Measurements from ENCODE around the gene LPAR1. TPM values are rescaled to one million over a fixed set of nuclear protein-coding genes. Genes with fewer than 3 reads are reported as not detected.

Gene LPAR1
- total RNA-seq, 1 donor from 2014 or later = 0.56 TPM

DNA sequence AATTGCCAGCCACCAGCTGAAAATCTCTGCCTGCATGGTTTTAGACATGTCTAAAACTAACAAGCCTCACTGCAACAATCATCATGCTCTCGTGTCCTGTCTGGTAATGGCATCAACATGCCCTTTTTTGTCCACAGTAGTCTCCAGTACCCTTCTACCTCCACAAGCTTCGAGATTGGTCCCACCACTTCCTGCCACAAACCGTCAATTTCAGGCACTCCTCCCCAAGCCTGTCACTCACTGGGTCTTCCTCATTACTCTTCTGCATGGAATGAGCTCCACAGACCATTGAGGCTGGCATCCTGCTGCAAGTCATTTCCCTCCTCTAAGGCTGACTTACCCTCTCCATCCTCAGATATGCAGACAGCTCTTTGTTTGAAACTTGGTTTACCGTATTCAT, 9.0 kb downstream of the LPAR1 start:
- H3K36me3 Mint-ChIP-seq (ENCODE audit: unreplicated experiment) = no peaks in the 10 kb centered on the region
- DNase-seq = no peak
- peaks cover 2% of the 10 kb centered on the region for H3K27me3 Mint-ChIP-seq (ENCODE audit: unreplicated experiment)
- no peak overlapping the region for H3K4me3 Mint-ChIP-seq (ENCODE audit: unreplicated experiment)
- no peaks in the 10 kb centered on the region for H3K9me3 Mint-ChIP-seq (ENCODE audit: unreplicated experiment)
- H3K27ac Mint-ChIP-seq (ENCODE audit: unreplicated experiment) = no peak overlapping the region
- TF ChIP-seq, protein P1, sequence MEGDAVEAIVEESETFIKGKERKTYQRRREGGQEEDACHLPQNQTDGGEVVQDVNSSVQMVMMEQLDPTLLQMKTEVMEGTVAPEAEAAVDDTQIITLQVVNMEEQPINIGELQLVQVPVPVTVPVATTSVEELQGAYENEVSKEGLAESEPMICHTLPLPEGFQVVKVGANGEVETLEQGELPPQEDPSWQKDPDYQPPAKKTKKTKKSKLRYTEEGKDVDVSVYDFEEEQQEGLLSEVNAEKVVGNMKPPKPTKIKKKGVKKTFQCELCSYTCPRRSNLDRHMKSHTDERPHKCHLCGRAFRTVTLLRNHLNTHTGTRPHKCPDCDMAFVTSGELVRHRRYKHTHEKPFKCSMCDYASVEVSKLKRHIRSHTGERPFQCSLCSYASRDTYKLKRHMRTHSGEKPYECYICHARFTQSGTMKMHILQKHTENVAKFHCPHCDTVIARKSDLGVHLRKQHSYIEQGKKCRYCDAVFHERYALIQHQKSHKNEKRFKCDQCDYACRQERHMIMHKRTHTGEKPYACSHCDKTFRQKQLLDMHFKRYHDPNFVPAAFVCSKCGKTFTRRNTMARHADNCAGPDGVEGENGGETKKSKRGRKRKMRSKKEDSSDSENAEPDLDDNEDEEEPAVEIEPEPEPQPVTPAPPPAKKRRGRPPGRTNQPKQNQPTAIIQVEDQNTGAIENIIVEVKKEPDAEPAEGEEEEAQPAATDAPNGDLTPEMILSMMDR (IDR thresholded peaks at IDR 0.05; ENCODE audit: partially characterized antibody, unreplicated experiment) = no peak
- no peaks in the 10 kb centered on the region for H3K4me1 Mint-ChIP-seq (ENCODE audit: low read depth, unreplicated experiment)

GRCh38 chr9:111027798-111028197, 10.5 kb downstream of the LPAR1 start:
- Mint-ChIP-seq H3K27ac (ENCODE audit: unreplicated experiment) (no peak overlapping the region), H3K27me3 (ENCODE audit: unreplicated experiment) (peaks cover 2% of the 10 kb centered on the region), H3K36me3 (ENCODE audit: unreplicated experiment) (no peaks in the 10 kb centered on the region), H3K4me1 (ENCODE audit: low read depth, unreplicated experiment) (no peaks in the 10 kb centered on the region), H3K9me3 (ENCODE audit: unreplicated experiment) (no peaks in the 10 kb centered on the region), H3K4me3 (ENCODE audit: unreplicated experiment) (no peak overlapping the region)
- DNase-seq = no peak
- TF ChIP-seq, protein P1 (IDR thresholded peaks at IDR 0.05; ENCODE audit: partially characterized antibody, unreplicated experiment) = no peak

GRCh38 chr9:111023128-111023527, 15.1 kb downstream of the LPAR1 start:
- Mint-ChIP-seq H3K4me3 (ENCODE audit: unreplicated experiment) (no peak overlapping the region), H3K4me1 (ENCODE audit: low read depth, unreplicated experiment) (no peaks in the 10 kb centered on the region), H3K36me3 (ENCODE audit: unreplicated experiment) (no peaks in the 10 kb centered on the region), H3K27me3 (ENCODE audit: unreplicated experiment) (peaks cover 2% of the 10 kb centered on the region), H3K9me3 (ENCODE audit: unreplicated experiment) (no peaks in the 10 kb centered on the region), H3K27ac (ENCODE audit: unreplicated experiment) (no peak overlapping the region)
- no peak for DNase-seq
- TF ChIP-seq, protein P1 (IDR thresholded peaks at IDR 0.05; ENCODE audit: partially characterized antibody, unreplicated experiment) = no peak

DNA sequence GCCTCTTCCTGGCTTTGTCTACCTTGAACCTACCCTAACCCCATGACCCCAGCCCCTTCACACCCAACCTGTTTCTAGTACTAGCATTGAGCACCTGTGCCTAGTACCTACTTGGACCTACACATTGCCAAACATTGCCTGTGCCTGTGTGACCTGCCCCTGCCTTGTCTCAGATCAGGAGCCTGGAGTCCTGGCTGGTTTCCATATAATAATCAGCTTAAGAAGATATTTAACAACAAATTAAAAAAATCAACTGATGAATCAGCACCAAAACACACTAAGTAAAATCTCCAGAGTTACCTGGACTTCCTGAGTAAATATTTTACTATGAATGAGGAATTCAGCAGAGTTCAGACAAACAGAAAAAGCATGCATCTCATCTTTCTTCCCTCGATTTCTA, 17.7 kb downstream of the LPAR1 start:
- TF ChIP-seq, protein P1 (IDR thresholded peaks at IDR 0.05; ENCODE audit: partially characterized antibody, unreplicated experiment) = no peak

DNA sequence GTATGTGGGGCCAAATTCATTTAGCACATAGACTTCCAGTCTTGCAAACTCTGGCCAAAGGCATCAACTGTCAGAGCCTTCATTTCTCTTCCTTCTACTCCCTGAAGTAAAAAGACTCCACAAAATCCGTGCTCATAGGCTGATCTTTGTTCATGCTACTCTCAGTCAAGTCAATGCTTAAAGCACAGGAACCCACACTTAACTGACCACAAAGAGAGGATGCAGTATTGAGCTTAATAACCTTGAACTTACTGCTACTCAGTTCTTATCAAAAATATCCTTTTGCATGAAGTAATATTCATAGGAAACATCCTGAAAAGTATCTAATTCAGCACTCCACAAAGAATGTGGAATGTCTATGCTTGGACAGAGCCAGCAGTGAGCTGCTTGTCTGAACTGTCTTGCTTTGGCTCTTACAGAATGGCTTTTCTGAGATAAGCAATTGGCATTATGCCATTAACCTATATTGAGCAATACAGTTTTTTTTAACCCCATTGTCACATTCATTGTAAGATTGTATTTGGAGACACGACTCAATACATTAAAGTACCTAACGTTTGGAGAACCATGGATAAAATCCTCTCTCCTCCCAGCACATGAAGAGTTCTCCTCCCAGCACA, 21.7 kb downstream of the LPAR1 start:
- DNase-seq = no peak
- Mint-ChIP-seq H3K4me3 (ENCODE audit: unreplicated experiment) (no peak overlapping the region), H3K27ac (ENCODE audit: unreplicated experiment) (no peak overlapping the region)

More for the DNA sequence above, 17.7 kb downstream of the LPAR1 start:
- H3K36me3 Mint-ChIP-seq (ENCODE audit: unreplicated experiment) = no peaks in the 10 kb centered on the region
- DNase-seq = no peak
- no peaks in the 10 kb centered on the region for H3K9me3 Mint-ChIP-seq (ENCODE audit: unreplicated experiment)
- no peak overlapping the region for H3K27ac Mint-ChIP-seq (ENCODE audit: unreplicated experiment)
- no peaks in the 10 kb centered on the region for H3K27me3 Mint-ChIP-seq (ENCODE audit: unreplicated experiment)
- H3K4me3 Mint-ChIP-seq (ENCODE audit: unreplicated experiment) = no peak overlapping the region
- no peaks in the 10 kb centered on the region for H3K4me1 Mint-ChIP-seq (ENCODE audit: low read depth, unreplicated experiment)

More for the DNA sequence above, 21.7 kb downstream of the LPAR1 start:
- H3K9me3 Mint-ChIP-seq (ENCODE audit: unreplicated experiment) = peaks cover 2% of the 10 kb centered on the region
- TF ChIP-seq, protein P1 (IDR thresholded peaks at IDR 0.05; ENCODE audit: partially characterized antibody, unreplicated experiment) = no peak
- no peaks in the 10 kb centered on the region for H3K27me3 Mint-ChIP-seq (ENCODE audit: unreplicated experiment)
- H3K36me3 Mint-ChIP-seq (ENCODE audit: unreplicated experiment) = no peaks in the 10 kb centered on the region
- no peaks in the 10 kb centered on the region for H3K4me1 Mint-ChIP-seq (ENCODE audit: low read depth, unreplicated experiment)
